H9 (cell line): ENCODE data around the gene ARF1. TPM values are rescaled to one million over a fixed set of nuclear protein-coding genes. Genes with fewer than 3 reads are reported as not detected.

Experiments used
- DNase-seq: peaks from one replicate; pipeline ENCODE4 v3.0.0-alpha.2; 2017
- H2AFZ ChIP-seq: one replicate; pipeline ENCODE4 v1.6.1; 2013; ENCODE audit warnings: mild to moderate bottlenecking, low read length, control low read depth, moderate library complexity
- H2AK5ac ChIP-seq: 2 replicates; pipeline ENCODE4 v1.6.1; 2013; ENCODE audit warnings: low read length, control low read depth, mixed read lengths; ENCODE audit not compliant: insufficient read length
- H2BK120ac ChIP-seq: one replicate; pipeline ENCODE4 v1.6.1; 2013; ENCODE audit warnings: low read depth, mild to moderate bottlenecking, low read length, control low read depth, inconsistent platforms; ENCODE audit not compliant: poor library complexity, severe bottlenecking
- H2BK12ac ChIP-seq: 2 replicates; pipeline ENCODE4 v1.6.1; 2013; ENCODE audit warnings: low read length, control low read depth, mixed read lengths, low read depth; ENCODE audit not compliant: insufficient read length
- H2BK15ac ChIP-seq: 2 replicates; pipeline ENCODE4 v1.6.1; 2013; ENCODE audit warnings: low read depth, low read length, control low read depth
- H2BK20ac ChIP-seq: one replicate; pipeline ENCODE4 v1.6.1; 2013; ENCODE audit warnings: low read depth, mild to moderate bottlenecking, low read length, control low read depth, inconsistent platforms; ENCODE audit not compliant: poor library complexity, severe bottlenecking
- H2BK5ac ChIP-seq: 2 replicates; pipeline ENCODE4 v1.6.1; 2013; ENCODE audit warnings: low read length, control low read depth, mixed read lengths; ENCODE audit not compliant: insufficient read length
- H3K14ac ChIP-seq: 2 replicates; pipeline ENCODE4 v1.6.1; 2013; ENCODE audit warnings: low read length, control low read depth; ENCODE audit not compliant: insufficient read depth
- H3K18ac ChIP-seq: 2 replicates; pipeline ENCODE4 v1.6.1; 2013; ENCODE audit warnings: low read depth, mild to moderate bottlenecking, mixed read lengths, low read length, control low read depth; ENCODE audit not compliant: insufficient read length
- H3K23ac ChIP-seq: 2 replicates; pipeline ENCODE4 v1.6.1; 2013; ENCODE audit warnings: low read length, control low read depth, mixed read lengths, low read depth; ENCODE audit not compliant: insufficient read length
- H3K23me2 ChIP-seq: 2 replicates; pipeline ENCODE4 v1.6.1; 2013; ENCODE audit warnings: low read depth, mild to moderate bottlenecking, mixed read lengths, low read length, control low read depth; ENCODE audit not compliant: insufficient read length, poor library complexity, severe bottlenecking
- H3K27ac ChIP-seq: 2 replicates; pipeline ENCODE4 v1.5.1; 2013; ENCODE audit warnings: low read length, control low read depth, mixed read lengths, low read depth; ENCODE audit not compliant: insufficient read length
- H3K27me3 ChIP-seq: 2 replicates; pipeline ENCODE4 v1.6.1; 2013; ENCODE audit warnings: low read length, control low read depth, inconsistent platforms; ENCODE audit not compliant: insufficient read depth
- H3K4ac ChIP-seq: 2 replicates; pipeline ENCODE4 v1.6.1; 2013; ENCODE audit warnings: low read depth, mild to moderate bottlenecking, control low read depth, inconsistent platforms, low read length, moderate library complexity
- H3K4me1 ChIP-seq: 2 replicates; pipeline ENCODE4 v1.6.1; 2013; ENCODE audit warnings: low read length, control low read depth, inconsistent platforms; ENCODE audit not compliant: insufficient read depth
- H3K4me2 ChIP-seq: 2 replicates; pipeline ENCODE4 v1.6.1; 2013; ENCODE audit warnings: low read length, control low read depth, mixed read lengths; ENCODE audit not compliant: insufficient read length, insufficient read depth
- H3K56ac ChIP-seq: 2 replicates; pipeline ENCODE4 v1.6.1; 2013; ENCODE audit warnings: low read depth, mild to moderate bottlenecking, mixed read lengths, low read length, control low read depth; ENCODE audit not compliant: insufficient read length
- H3K79me1 ChIP-seq: 2 replicates; pipeline ENCODE4 v1.6.1; 2013; ENCODE audit warnings: low read depth, mild to moderate bottlenecking, moderate library complexity, low read length, control low read depth, inconsistent platforms; ENCODE audit not compliant: insufficient read depth, poor library complexity, severe bottlenecking
- H3K79me2 ChIP-seq: 2 replicates; pipeline ENCODE4 v1.6.1; 2013; ENCODE audit warnings: low read length, control low read depth, inconsistent platforms; ENCODE audit not compliant: insufficient read depth
- H3K9ac ChIP-seq: 2 replicates; pipeline ENCODE4 v1.6.1; 2013; ENCODE audit warnings: low read length, control low read depth, mixed read lengths; ENCODE audit not compliant: insufficient read length; ENCODE audit errors: extremely low read depth
- H3K9me3 ChIP-seq: one replicate; pipeline ENCODE4 v1.6.1; 2013; ENCODE audit warnings: low read depth, low read length, inconsistent platforms; ENCODE audit not compliant: control insufficient read depth
- H3T11ph ChIP-seq: one replicate; pipeline ENCODE4 v1.6.1; 2013; ENCODE audit warnings: mild to moderate bottlenecking, low read length, control low read depth, inconsistent platforms
- H4K20me1 ChIP-seq: one replicate; pipeline ENCODE4 v1.6.1; 2013; ENCODE audit not compliant: control insufficient read depth, insufficient read length, insufficient read depth
- H4K5ac ChIP-seq: 2 replicates; pipeline ENCODE4 v1.6.1; 2013; ENCODE audit warnings: low read depth, mild to moderate bottlenecking, mixed read lengths, low read length, control low read depth; ENCODE audit not compliant: insufficient read length
- H4K8ac ChIP-seq: replicated peaks from 2 replicates; pipeline ENCODE4 v1.6.1; 2013; ENCODE audit warnings: low read length, control low read depth, mixed read lengths, low read depth; ENCODE audit not compliant: insufficient read length
- H4K91ac ChIP-seq: 2 replicates; pipeline ENCODE4 v1.6.1; 2013; ENCODE audit warnings: low read depth, mild to moderate bottlenecking, moderate library complexity, mixed read lengths, low read length, control low read depth; ENCODE audit not compliant: insufficient read length
- H3K27ac Mint-ChIP-seq, 3 experiments: 2 replicates in 2 of 3; 3 replicates in 1 of 3; pipeline ENCODE4 v1.8.0; 2020 to 2021; ENCODE audit warnings: mixed read lengths in 3 of 3, mild to moderate bottlenecking in 1 of 3, moderate library complexity in 1 of 3
- H3K27me3 Mint-ChIP-seq: 2 replicates; pipeline ENCODE4 v1.8.0; 2021; ENCODE audit warnings: low read depth, mild to moderate bottlenecking, moderate library complexity, mixed read lengths
- H3K36me3 Mint-ChIP-seq, 3 experiments: 2 replicates in 2 of 3; 3 replicates in 1 of 3; pipeline ENCODE4 v1.8.0; 2020 to 2021; ENCODE audit warnings: low read depth in 3 of 3, mixed read lengths in 3 of 3; ENCODE audit not compliant: insufficient read depth in 1 of 3
- H3K4me1 Mint-ChIP-seq, 2 experiments: 2 replicates each; pipeline ENCODE4 v1.8.0; 2020; ENCODE audit warnings: mixed read lengths in 2 of 2
- H3K4me3 Mint-ChIP-seq, 2 experiments: 2 replicates in 1 of 2; 3 replicates in 1 of 2; pipeline ENCODE4 v1.8.0; 2020 to 2021; ENCODE audit warnings: mild to moderate bottlenecking in 2 of 2, mixed read lengths in 2 of 2, moderate library complexity in 1 of 2
- H3K9me3 Mint-ChIP-seq, 2 experiments: 2 replicates in 1 of 2; 3 replicates in 1 of 2; pipeline ENCODE4 v1.8.0; 2020; ENCODE audit warnings: mild to moderate bottlenecking in 2 of 2, mixed read lengths in 2 of 2, moderate library complexity in 1 of 2
- CTCF ChIP-seq: fragments of 200-600 bp; sonication (generic); conservative IDR thresholded peaks from 3 replicates; pipeline ENCODE4 v1.8.0; 2021; ENCODE audit warnings: antibody characterized with exemption, mild to moderate bottlenecking
- WGBS: extraction: QIAGEN DNeasy Blood & Tissue Kit; methylation state at CpG from one replicate; pipeline ENCODE4 v1.1.7; 2013; ENCODE audit warnings: missing lambda C conversion rate, low lambda C conversion rate, mixed read lengths; ENCODE audit not compliant: insufficient read length; ENCODE audit errors: extremely low coverage; 5-methylcytosine and 5-hydroxymethylcytosine counted together
- total RNA-seq: library from RNA; stranded (reverse); gene quantifications from 2 replicates; pipeline ENCODE4 v1.2.1, GENCODE V29; 2021

ARF1 gene
- total RNA-seq, 1 experiment from 2014 or later, result 258 TPM

- Histone ChIP-seq H3K23ac (no peak overlapping the region), H3K79me1 (no peaks in the 10 kb centered on the region), H3K27ac (no peak overlapping the region), H4K5ac (no peak overlapping the region), H2BK5ac (no peak overlapping the region), H3K79me2 (no peaks in the 10 kb centered on the region), H2BK120ac (no peak overlapping the region), H2AK5ac (no peak overlapping the region), H2AFZ (no peak overlapping the region), H3K23me2 (peaks cover 3% of the 10 kb centered on the region), H4K91ac (no peak overlapping the region), H3T11ph (no peak overlapping the region), H3K27me3 (peaks cover 16% of the 10 kb centered on the region; the same call in 1 of the 2 replicates), H3K14ac (no peak overlapping the region), H3K4me1 (no peaks in the 10 kb centered on the region; the same call in 1 of the 2 replicates), H3K4ac (no peak overlapping the region), H4K20me1 (no peaks in the 10 kb centered on the region), H2BK15ac (no peak overlapping the region), H3K56ac (no peak overlapping the region), H3K18ac (no peak overlapping the region), H3K4me2 (no peak overlapping the region), H3K9ac (no peak overlapping the region), H4K8ac (no peak overlapping the region), H2BK12ac (no peak overlapping the region), H3K9me3 (no peaks in the 10 kb centered on the region), H2BK20ac (no peak overlapping the region)
- H3K36me3 Mint-ChIP-seq, result no peaks in the 10 kb centered on the region; a peak in 1 of 7 replicates
- DNase-seq, result no peak
- no CpG with 5 or more reads among the region's 5 CpGs for WGBS
- peaks cover 73% of the 10 kb centered on the region for H3K27me3 Mint-ChIP-seq
- no peak overlapping the region for H3K4me3 Mint-ChIP-seq
- no peak for TF ChIP-seq CTCF
- H3K9me3 Mint-ChIP-seq, result peaks cover 0 to 4% of the 10 kb centered on the region in 2 experiments; a peak in 2 of 5 replicates
- no peak overlapping the region for H3K27ac Mint-ChIP-seq
- peaks cover 0 to 9% of the 10 kb centered on the region in 2 experiments; a peak in 2 of 4 replicates for H3K4me1 Mint-ChIP-seq
Measured at GRCh38 chr1:228048120-228048519, 34.4 kb upstream of the ARF1 start.
